Spleen (tissue), 11 donors: ENCODE measurements around the gene EMC9. TPM values are rescaled to one million over a fixed set of nuclear protein-coding genes. Genes with fewer than 3 reads are reported as not detected.

Experiments
- DNase-seq: peaks from one replicate; pipeline ENCODE4 v3.0.0-alpha.2; 2020
- H3K27ac ChIP-seq, 8 donors: fragments of 200-600 bp; sonication (generic) in 7 of 8; 1 replicate in 4 of 8; 2 replicates in 4 of 8; pipeline versions ENCODE4 v1.5.0 to v1.8.0; 2016 to 2021; ENCODE audit warnings: inconsistent platforms in 4 of 8, mild to moderate bottlenecking in 4 of 8, moderate library complexity in 1 of 8
- H3K27me3 ChIP-seq, 7 donors: fragments of 200-600 bp; sonication (generic) in 6 of 7; replicated peaks in 1 of 7; 1 replicate in 4 of 7; 2 replicates in 3 of 7; pipeline versions ENCODE4 v1.5.0 to v1.8.0; 2016 to 2021; ENCODE audit warnings: inconsistent platforms in 3 of 7, mild to moderate bottlenecking in 1 of 7
- H3K36me3 ChIP-seq, 6 donors: fragments of 200-600 bp; sonication (generic) in 5 of 6; 1 replicate in 4 of 6; 2 replicates in 2 of 6; pipeline versions ENCODE4 v1.5.0 to v1.8.0; 2016 to 2021; ENCODE audit warnings: inconsistent platforms in 2 of 6
- H3K4me1 ChIP-seq, 6 donors: fragments of 200-600 bp; sonication (generic) in 5 of 6; 1 replicate in 3 of 6; 2 replicates in 3 of 6; pipeline versions ENCODE4 v1.5.0 to v1.8.0; 2016 to 2021; ENCODE audit warnings: inconsistent platforms in 3 of 6
- H3K4me3 ChIP-seq, 8 donors: fragments of 200-600 bp; sonication (generic) in 7 of 8; 1 replicate in 4 of 8; 2 replicates in 4 of 8; pipeline versions ENCODE4 v1.5.0 to v1.8.0; 2016 to 2021; ENCODE audit warnings: inconsistent platforms in 4 of 8, mild to moderate bottlenecking in 4 of 8, moderate library complexity in 2 of 8
- H3K9me3 ChIP-seq, 8 donors: fragments of 200-600 bp; sonication (generic) in 7 of 8; 1 replicate in 4 of 8; 2 replicates in 4 of 8; pipeline versions ENCODE4 v1.5.0 to v1.8.0; 2016 to 2021; ENCODE audit warnings: inconsistent platforms in 4 of 8
- POLR2A ChIP-seq, 3 donors: fragments of 450-650 bp; IDR thresholded peaks; one replicate each; pipeline ENCODE4 v1.5.1; 2017; ENCODE audit warnings: antibody characterized with exemption in 3 of 3, mild to moderate bottlenecking in 1 of 3
- POLR2AphosphoS5 ChIP-seq, 3 donors: sonication (generic); formaldehyde crosslinking; IDR thresholded peaks; one replicate each; pipeline ENCODE4 v1.5.1; 2017; ENCODE audit warnings: antibody characterized with exemption in 3 of 3
- WGBS, 5 donors: extraction: QIAGEN DNeasy Blood & Tissue Kit in 3 of 5; methylation state at CpG; one replicate each; pipeline versions ENCODE4 v1.1.5 to v1.1.7; 2013 to 2018; 5-methylcytosine and 5-hydroxymethylcytosine counted together
- intact Hi-C: fragments of 100-400 bp; cut with DNase I; formaldehyde crosslinking; loops from one replicate; pipeline ENCODE4 v1.15.0; 2023; ENCODE audit warnings: low total_unique reads
- polyA plus RNA-seq, 3 donors: library from polyadenylated mRNA; stranded (reverse); fragments of 200-250 nt; gene quantifications; one replicate each; pipeline ENCODE4 v1.2.1, GENCODE V29; 2013
- total RNA-seq, 7 donors: library from RNA; depleted of rRNA in 3 of 7; stranded (reverse); fragments of >200 nt in 3 of 7; fragmentation: NEBNext Ultra II Directional in 4 of 7; extraction: Animal tissue kit (Norgen Biotek cat#: 25700) in 4 of 7; gene quantifications; one replicate each; pipeline versions ENCODE4 v1.1.0 to v1.2.1, GENCODE V29; 2016 to 2021
- TF ChIP-seq, protein P1 (sequence below), 11 experiments: fragments of 200-600 bp in 7 of 11; fragments of 450-650 bp in 4 of 11; sonication (generic) in 4 of 11; IDR thresholded peaks in 8 of 11; conservative IDR thresholded peaks in 3 of 11; 1 replicate in 7 of 11; 2 replicates in 4 of 11; pipeline versions ENCODE4 v1.4.0 to v1.8.0; 2016 to 2021; ENCODE audit warnings: antibody characterized with exemption in 11 of 11, inconsistent platforms in 4 of 11, mild to moderate bottlenecking in 1 of 11
- donor health status: healthy with polysubstance abuse.
- donor health status: DM: no; HTN: no; CAD: no; lungs with moderate emphysema.
- donor health status: DM: no; HTN: no; CAD: no.
- donor health status: Bipolar disorder and iron deficiency.
- donor health status: healthy.
- donor health status: DM: no; HTN: no; CAD: no.
- donor health status: DM: yes; HTN: yes; CAD: no.

EMC9 gene
- total and polyA plus RNA-seq, 10 donors = 17.7 to 50.6 (median 22.3) TPM

DNA sequence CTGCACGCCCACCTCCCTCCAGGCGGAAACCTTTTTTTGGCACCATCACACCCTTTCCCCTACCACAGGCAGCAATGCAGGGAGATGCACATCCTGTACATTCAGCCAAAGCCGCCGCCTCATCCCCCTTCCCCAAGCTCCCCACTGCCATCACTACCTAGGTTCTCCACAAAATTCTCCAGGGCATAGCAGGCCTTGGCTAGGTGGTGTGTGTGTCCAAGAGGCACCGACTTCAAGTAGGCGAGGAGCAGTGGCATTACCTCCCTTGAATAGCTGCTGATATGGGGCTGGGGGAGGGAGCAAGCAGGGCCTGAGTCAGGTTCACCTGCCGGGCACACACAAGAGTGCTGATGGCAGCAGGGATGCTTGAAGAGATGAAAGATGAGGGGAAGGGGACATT, 43.6 kb upstream of the EMC9 start:
- H3K27me3 ChIP-seq = no peaks in the 10 kb centered on the region
- peaks cover 2 to 74% (median 67%) of the 10 kb centered on the region in 6 donors for H3K36me3 ChIP-seq
- no peak overlapping the region for H3K4me3 ChIP-seq
- intact Hi-C loops = no loop called here
- no peak for DNase-seq
- H3K4me1 ChIP-seq = peaks cover 13 to 42% (median 25%) of the 10 kb centered on the region in 6 donors
- H3K27ac ChIP-seq = no peak overlapping the region
- 94 to 99% (median 95%) methylated on average over 7 of the region's 7 CpGs for WGBS, 5 donors
- TF ChIP-seq, protein P1, sequence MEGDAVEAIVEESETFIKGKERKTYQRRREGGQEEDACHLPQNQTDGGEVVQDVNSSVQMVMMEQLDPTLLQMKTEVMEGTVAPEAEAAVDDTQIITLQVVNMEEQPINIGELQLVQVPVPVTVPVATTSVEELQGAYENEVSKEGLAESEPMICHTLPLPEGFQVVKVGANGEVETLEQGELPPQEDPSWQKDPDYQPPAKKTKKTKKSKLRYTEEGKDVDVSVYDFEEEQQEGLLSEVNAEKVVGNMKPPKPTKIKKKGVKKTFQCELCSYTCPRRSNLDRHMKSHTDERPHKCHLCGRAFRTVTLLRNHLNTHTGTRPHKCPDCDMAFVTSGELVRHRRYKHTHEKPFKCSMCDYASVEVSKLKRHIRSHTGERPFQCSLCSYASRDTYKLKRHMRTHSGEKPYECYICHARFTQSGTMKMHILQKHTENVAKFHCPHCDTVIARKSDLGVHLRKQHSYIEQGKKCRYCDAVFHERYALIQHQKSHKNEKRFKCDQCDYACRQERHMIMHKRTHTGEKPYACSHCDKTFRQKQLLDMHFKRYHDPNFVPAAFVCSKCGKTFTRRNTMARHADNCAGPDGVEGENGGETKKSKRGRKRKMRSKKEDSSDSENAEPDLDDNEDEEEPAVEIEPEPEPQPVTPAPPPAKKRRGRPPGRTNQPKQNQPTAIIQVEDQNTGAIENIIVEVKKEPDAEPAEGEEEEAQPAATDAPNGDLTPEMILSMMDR (IDR thresholded peaks at IDR 0.05 in 8 of 11, conservative IDR thresholded peaks at IDR 0.05 in 3 of 11) = no peak
- no peak for TF ChIP-seq POLR2AphosphoS5 (IDR thresholded peaks at IDR 0.05)
- TF ChIP-seq POLR2A (IDR thresholded peaks at IDR 0.05) = no peak
- no peaks in the 10 kb centered on the region for H3K9me3 ChIP-seq

DNA sequence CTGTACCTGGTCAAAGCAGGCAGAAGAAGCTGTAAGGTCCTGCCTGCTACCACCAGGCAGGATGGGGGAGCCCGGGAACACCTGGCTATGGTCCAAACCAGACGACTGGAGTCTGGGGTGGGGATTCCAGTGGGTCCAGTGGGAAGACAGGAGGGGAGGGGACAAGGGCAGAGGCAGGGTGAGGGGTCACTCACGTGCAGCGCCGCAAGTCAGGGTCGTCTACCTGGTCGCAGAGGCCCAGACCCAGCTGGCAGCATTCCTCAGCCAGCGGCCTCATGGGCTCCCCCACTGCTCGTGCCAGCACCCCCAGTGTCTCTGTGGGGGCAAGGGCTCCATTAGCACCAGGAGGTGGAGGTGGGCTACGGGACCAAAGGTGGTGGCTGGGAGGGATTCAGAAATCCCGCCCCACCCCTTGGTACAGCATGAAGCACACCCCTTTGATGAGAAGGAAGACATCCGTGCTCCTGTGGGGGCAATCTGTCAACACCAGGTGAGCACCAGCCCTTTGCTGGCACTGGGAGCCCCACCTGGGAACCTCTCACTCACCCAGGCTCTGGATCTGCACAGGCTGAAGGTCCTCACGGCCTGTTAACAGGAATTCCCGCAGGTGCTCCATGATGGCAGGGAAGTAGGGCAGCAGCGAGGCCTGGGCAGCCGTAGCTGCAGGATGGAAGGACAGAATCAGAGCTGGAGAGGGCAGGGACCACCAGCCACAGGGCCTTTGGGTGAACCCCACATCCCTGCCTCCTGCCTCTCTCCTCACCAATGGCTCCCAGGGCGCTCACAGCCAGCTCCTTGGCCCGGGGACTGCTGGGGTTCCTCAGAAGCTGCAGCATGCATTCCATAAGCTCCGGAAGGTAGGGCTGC, 42.9 kb upstream of the EMC9 start:
- H3K4me3 ChIP-seq = no peak overlapping the region
- peaks cover 13 to 35% (median 21%) of the 10 kb centered on the region in 6 donors for H3K4me1 ChIP-seq
- H3K27ac ChIP-seq = no peak overlapping the region
- peak in 1 of 3 donors; percentile 44 for TF ChIP-seq POLR2AphosphoS5 (IDR thresholded peaks at IDR 0.05)
- TF ChIP-seq POLR2A (IDR thresholded peaks at IDR 0.05) = no peak
- TF ChIP-seq, protein P1 (IDR thresholded peaks at IDR 0.05 in 8 of 11, conservative IDR thresholded peaks at IDR 0.05 in 3 of 11) = no peak
- no peaks in the 10 kb centered on the region for H3K9me3 ChIP-seq
- intact Hi-C loops = no loop called here
- H3K36me3 ChIP-seq = peaks cover 2 to 78% (median 74%) of the 10 kb centered on the region in 6 donors
- H3K27me3 ChIP-seq = no peaks in the 10 kb centered on the region
- DNase-seq = no peak
- WGBS, 5 donors = 92 to 96% (median 95%) methylated on average over 8 to 19 of the region's 19 CpGs

DNA sequence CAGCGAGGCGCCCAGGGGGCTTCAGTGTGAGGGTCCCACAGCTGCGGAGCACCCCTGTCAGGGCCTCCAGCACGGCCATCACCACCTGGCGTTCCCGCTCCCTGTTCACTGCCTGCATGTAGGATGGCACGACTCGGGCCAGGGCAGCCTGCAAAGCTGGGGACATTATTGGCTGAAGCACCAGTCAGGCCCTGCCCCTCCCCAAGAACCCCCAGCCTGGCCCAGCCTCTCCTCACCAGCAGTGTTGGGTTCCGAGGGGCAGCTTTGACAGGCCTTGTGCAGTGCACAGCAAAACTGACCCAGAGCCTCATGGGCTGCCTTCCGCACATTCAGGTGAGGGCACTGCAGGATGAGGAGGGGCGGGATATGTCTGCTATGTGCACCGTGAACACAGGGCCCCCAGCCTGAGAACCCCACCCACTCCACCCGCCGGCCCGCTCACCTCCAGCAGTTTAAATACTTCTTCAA, 41.7 kb upstream of the EMC9 start:
- H3K9me3 ChIP-seq = no peaks in the 10 kb centered on the region
- peaks cover 2 to 91% (median 86%) of the 10 kb centered on the region in 6 donors for H3K36me3 ChIP-seq
- H3K27ac ChIP-seq = no peak overlapping the region
- H3K4me1 ChIP-seq = peaks cover 8 to 22% (median 11%) of the 10 kb centered on the region in 6 donors
- TF ChIP-seq, protein P1 (IDR thresholded peaks at IDR 0.05 in 8 of 11, conservative IDR thresholded peaks at IDR 0.05 in 3 of 11) = no peak
- TF ChIP-seq POLR2A (IDR thresholded peaks at IDR 0.05) = no peak
- peak in 1 of 3 donors; percentile 46 for TF ChIP-seq POLR2AphosphoS5 (IDR thresholded peaks at IDR 0.05)
- intact Hi-C loops = no loop called here
- no peaks in the 10 kb centered on the region for H3K27me3 ChIP-seq
- WGBS, 5 donors = 92 to 98% (median 94%) methylated on average over 8 to 15 of the region's 15 CpGs
- DNase-seq = peak; percentile 69
- no peak overlapping the region for H3K4me3 ChIP-seq
